Breast epithelium (tissue), 4 donors: Measurements from ENCODE around the gene TLL2. TPM values are rescaled to one million over a fixed set of nuclear protein-coding genes. Genes with fewer than 3 reads are reported as not detected.
"Not testable (repeated sequence)": the region's sequence is repeated elsewhere in the genome, so short reads cannot be mapped to it uniquely, and the experiment has no call there.

Experiments
- DNase-seq, 2 donors: peaks; one replicate each; pipeline ENCODE4 v3.0.0-alpha.2; 2019; ENCODE audit warnings: low spot score in 2 of 2
- H3K27ac ChIP-seq, 2 donors: fragments of 200-600 bp; sonication (generic) in 1 of 2; one replicate each; pipeline ENCODE4 v1.5.1; 2016 to 2019; ENCODE audit warnings: mild to moderate bottlenecking in 1 of 2
- H3K27me3 ChIP-seq, 2 donors: fragments of 200-600 bp; sonication (generic) in 1 of 2; one replicate each; pipeline versions ENCODE4 v1.5.1 to v1.6.0; 2017 to 2019; ENCODE audit warnings: control low read depth in 1 of 2, mild to moderate bottlenecking in 1 of 2
- H3K36me3 ChIP-seq: fragments of 200-600 bp; one replicate; pipeline ENCODE4 v1.5.1; 2019
- H3K4me1 ChIP-seq, 2 donors: fragments of 200-600 bp; sonication (generic); one replicate each; pipeline ENCODE4 v1.5.1; 2016 to 2019; ENCODE audit warnings: control low read depth in 1 of 2
- H3K4me3 ChIP-seq, 3 donors: fragments of 200-600 bp; sonication (generic); 1 replicate in 2 of 3; 2 replicates in 1 of 3; pipeline ENCODE4 v1.5.1; 2016 to 2019; ENCODE audit warnings: mild to moderate bottlenecking in 3 of 3, moderate library complexity in 2 of 3
- H3K9me3 ChIP-seq, 2 donors: fragments of 200-600 bp; sonication (generic) in 1 of 2; one replicate each; pipeline ENCODE4 v1.5.1; 2016 to 2019; ENCODE audit warnings: control low read depth in 1 of 2
- CTCF ChIP-seq, 3 donors: fragments of 450-650 bp; IDR thresholded peaks; one replicate each; pipeline ENCODE4 v1.5.1; 2016 to 2017; ENCODE audit warnings: antibody characterized with exemption in 3 of 3, mild to moderate bottlenecking in 3 of 3, moderate library complexity in 3 of 3
- POLR2A ChIP-seq: fragments of 450-650 bp; IDR thresholded peaks from one replicate; pipeline ENCODE4 v1.6.1; 2016; ENCODE audit warnings: antibody characterized with exemption, mild to moderate bottlenecking, moderate library complexity
- POLR2AphosphoS5 ChIP-seq, 3 donors: sonication (generic); formaldehyde crosslinking; IDR thresholded peaks; one replicate each; pipeline ENCODE4 v1.6.1; 2017; ENCODE audit warnings: antibody characterized with exemption in 3 of 3
- intact Hi-C: fragments of 100-400 bp; cut with DNase I; formaldehyde crosslinking; loops from one replicate; pipeline ENCODE4 v1.15.1; 2023; ENCODE audit warnings: low total_unique reads
- total RNA-seq, 3 donors: library from RNA; depleted of rRNA; stranded (reverse); fragments of >200 nt; gene quantifications; one replicate each; pipeline ENCODE4 v1.1.0, GENCODE V29; 2016

Gene TLL2
- total RNA-seq, 3 donors from 2014 or later = under 0.01 TPM; not detected in 2

- intact Hi-C loops = no loop called here
- no peaks in the 10 kb centered on the region for H3K4me1 ChIP-seq
- DNase-seq = no peak
- no peaks in the 10 kb centered on the region for H3K27me3 ChIP-seq
- TF ChIP-seq POLR2A = no peak
- TF ChIP-seq CTCF (IDR thresholded peaks at IDR 0.05) = no peak
- TF ChIP-seq POLR2AphosphoS5 (IDR thresholded peaks at IDR 0.05) = no peak
- no peak overlapping the region for H3K4me3 ChIP-seq
- H3K9me3 ChIP-seq = no peaks in the 10 kb centered on the region
- no peak overlapping the region for H3K27ac ChIP-seq
- H3K36me3 ChIP-seq = peaks cover 11% of the 10 kb centered on the region
These were observed 41.6 kb upstream of the TLL2 start for GRCh38 chr10:96555330-96555729.

GRCh38 chr10:96548589-96548988, 34.9 kb upstream of the TLL2 start:
- TF ChIP-seq CTCF (IDR thresholded peaks at IDR 0.05) = no peak
- no peak for TF ChIP-seq POLR2A
- no peak for TF ChIP-seq POLR2AphosphoS5 (IDR thresholded peaks at IDR 0.05)
- Histone ChIP-seq H3K36me3 (peaks cover 8% of the 10 kb centered on the region), H3K4me1 (no peaks in the 10 kb centered on the region), H3K9me3 (no peaks in the 10 kb centered on the region), H3K4me3 (no peak overlapping the region), H3K27ac (no peak overlapping the region), H3K27me3 (no peaks in the 10 kb centered on the region)
- intact Hi-C loops = no loop called here
- DNase-seq = no peak

- H3K4me1 ChIP-seq, H3K27ac ChIP-seq, intact Hi-C loops, DNase-seq, H3K27me3 ChIP-seq, H3K4me3 ChIP-seq, H3K36me3 ChIP-seq, H3K9me3 ChIP-seq: not testable (repeated sequence)
These were observed 31.8 kb upstream of the TLL2 start for GRCh38 chr10:96545558-96545957.

GRCh38 chr10:96541921-96542320, 28.2 kb upstream of the TLL2 start:
- H3K4me1 ChIP-seq = no peaks in the 10 kb centered on the region
- no peaks in the 10 kb centered on the region for H3K27me3 ChIP-seq
- H3K4me3 ChIP-seq = no peak overlapping the region
- H3K9me3 ChIP-seq = no peaks in the 10 kb centered on the region
- H3K27ac ChIP-seq = no peak overlapping the region
- no peak for DNase-seq
- intact Hi-C loops = no loop called here
- H3K36me3 ChIP-seq = peaks cover 5% of the 10 kb centered on the region
- no peak for TF ChIP-seq POLR2AphosphoS5 (IDR thresholded peaks at IDR 0.05)
- TF ChIP-seq CTCF (IDR thresholded peaks at IDR 0.05) = no peak

- no peak for DNase-seq
- H3K9me3 ChIP-seq = no peaks in the 10 kb centered on the region
- TF ChIP-seq POLR2A (no peak), CTCF (IDR thresholded peaks at IDR 0.05) (no peak), POLR2AphosphoS5 (IDR thresholded peaks at IDR 0.05) (no peak)
- H3K36me3 ChIP-seq = peaks cover 5% of the 10 kb centered on the region
- no peaks in the 10 kb centered on the region for H3K27me3 ChIP-seq
- H3K4me1 ChIP-seq = no peaks in the 10 kb centered on the region
- no peak overlapping the region for H3K4me3 ChIP-seq
- H3K27ac ChIP-seq = no peak overlapping the region
- intact Hi-C loops = no loop called here
These were observed 26.5 kb upstream of the TLL2 start for GRCh38 chr10:96540240-96540639.

- Histone ChIP-seq H3K4me3 (no peak overlapping the region), H3K27me3 (no peaks in the 10 kb centered on the region), H3K36me3 (peaks cover 5% of the 10 kb centered on the region), H3K4me1 (no peaks in the 10 kb centered on the region), H3K27ac (no peak overlapping the region), H3K9me3 (no peaks in the 10 kb centered on the region)
- TF ChIP-seq POLR2AphosphoS5 (IDR thresholded peaks at IDR 0.05) = no peak
- TF ChIP-seq CTCF (IDR thresholded peaks at IDR 0.05) = no peak
- TF ChIP-seq POLR2A = no peak
- intact Hi-C loops = no loop called here
- no peak for DNase-seq
These were observed 25.0 kb upstream of the TLL2 start for GRCh38 chr10:96538683-96539082.
